H1 (cell line): ENCODE results near the gene CHSY1. TPM values are rescaled to one million over a fixed set of nuclear protein-coding genes. Genes with fewer than 3 reads are reported as not detected.

Source experiments
- BCL11A ChIP-seq, 2 experiments: IDR thresholded peaks; one replicate each; pipeline ENCODE4 v1.6.1; 2011; ENCODE audit warnings: low read depth in 2 of 2, low read length in 2 of 2, mild to moderate bottlenecking in 2 of 2
- EGR1 ChIP-seq: IDR thresholded peaks from 2 replicates; pipeline ENCODE4 v1.6.1; 2011; ENCODE audit warnings: low read depth, low read length, borderline replicate concordance
- FOSL1 ChIP-seq: IDR thresholded peaks from 2 replicates; pipeline ENCODE4 v1.6.1; 2011; ENCODE audit warnings: mild to moderate bottlenecking, low read depth, low read length, moderate library complexity; ENCODE audit not compliant: insufficient read depth
- HDAC2 ChIP-seq, 2 experiments: fragments of 300-600 bp in 1 of 2; sonication (generic) in 1 of 2; IDR thresholded peaks; 2 replicates each; pipeline ENCODE4 v1.6.1; 2011 to 2012; ENCODE audit warnings: low read depth in 2 of 2, low read length in 2 of 2, mild to moderate bottlenecking in 2 of 2, moderate library complexity in 2 of 2, borderline replicate concordance in 1 of 2, inconsistent platforms in 1 of 2
- JUN ChIP-seq: IDR thresholded peaks from 2 replicates; pipeline ENCODE4 v1.6.1; 2011; ENCODE audit warnings: low read depth, mild to moderate bottlenecking, improper control_type of control experiment, low read length
- PHF8 ChIP-seq: fragments of 200-600 bp; sonication (generic); conservative IDR thresholded peaks from 2 replicates; pipeline ENCODE4 v1.7.1; 2012; ENCODE audit warnings: low read depth, mild to moderate bottlenecking, inconsistent platforms, low read length, moderate library complexity
- RXRA ChIP-seq: IDR thresholded peaks from 2 replicates; pipeline ENCODE4 v1.6.1; 2011; ENCODE audit warnings: low read depth, mild to moderate bottlenecking, low read length, moderate library complexity; ENCODE audit not compliant: insufficient read depth
- SIRT6 ChIP-seq: IDR thresholded peaks from one replicate; pipeline ENCODE4 v1.7.1; 2012; ENCODE audit warnings: low read length, inconsistent platforms
- TBP ChIP-seq: IDR thresholded peaks from 2 replicates; pipeline ENCODE4 v1.6.1; 2011; ENCODE audit warnings: low read depth, low read length, improper control_type of control experiment
- TCF12 ChIP-seq: IDR thresholded peaks from 2 replicates; pipeline ENCODE4 v1.6.1; 2011; ENCODE audit warnings: low read depth, mild to moderate bottlenecking, low read length
- YY1 ChIP-seq: IDR thresholded peaks from 2 replicates; pipeline ENCODE4 v1.6.1; 2011; ENCODE audit warnings: low read depth, mild to moderate bottlenecking, low read length
- ZNF274 ChIP-seq: IDR thresholded peaks from 2 replicates; pipeline ENCODE4 v1.7.0; 2012; ENCODE audit warnings: low read length, borderline replicate concordance; ENCODE audit errors: extremely low read depth
- polyA plus RNA-seq, 7 experiments: library from polyadenylated mRNA; depleted of rRNA in 3 of 7; stranded (reverse) in 5 of 7; unstranded in 2 of 7; fragments of >200 nt in 5 of 7; fragments of 200-250 nt in 2 of 7; gene quantifications; 1 replicate in 5 of 7; 2 replicates in 1 of 7; 4 replicates in 1 of 7; pipeline versions ENCODE4 v1.2.1 to v1.2.3, GENCODE V29; 2011 to 2013; ENCODE audit warnings: missing spikeins in 2 of 7, mixed read lengths in 2 of 7
- total RNA-seq: library from RNA; stranded (reverse); fragmentation: NEBNext Ultra II Directional; extraction: Animal tissue kit (Norgen Biotek cat#: 25700); gene quantifications from 2 replicates; pipeline ENCODE4 v1.2.1, GENCODE V29; 2021

The CHSY1 gene
- total and polyA plus RNA-seq, 2 of the 8 experiments (the other 6 are each of a cell fraction or from before 2014, with no cell fraction given): 24.9 to 60.7 TPM

- TF ChIP-seq HDAC2 (IDR thresholded peaks at IDR 0.05; ENCODE audit: borderline replicate concordance in 1 of 2, low read depth in 2 of 2, low read length in 2 of 2) (no peak), BCL11A (IDR thresholded peaks at IDR 0.05; ENCODE audit: low read depth in 2 of 2, low read length in 2 of 2) (no peak), YY1 (no peak), ZNF274 (no peak), TCF12 (no peak), FOSL1 (no peak), EGR1 (no peak), JUN (no peak), RXRA (no peak), PHF8 (no peak), TBP (no peak), SIRT6 (no peak)
- TF ChIP-seq, all 59 proteins: peak for 0
These were observed 95.2 kb downstream of the CHSY1 start (continued) for GRCh38 chr15:101156509-101157159.
